Loucy (cell line): ENCODE data around the gene FDXR.

Source experiments
- H2AFZ ChIP-seq: fragments of 200-600 bp; sonication (generic); 2 replicates; pipeline ENCODE4 v1.6.0; 2016; ENCODE audit warnings: antibody characterized with exemption, mild to moderate bottlenecking, low read length, moderate library complexity
- H3F3A ChIP-seq: fragments of 200-600 bp; 2 replicates; pipeline ENCODE4 v1.6.0; 2016; ENCODE audit warnings: antibody characterized with exemption, low read depth, mild to moderate bottlenecking
- H3K27me3 ChIP-seq: fragments of 200-600 bp; sonication (generic); 2 replicates; pipeline ENCODE4 v1.6.1; 2014; ENCODE audit warnings: low read length, mild to moderate bottlenecking; ENCODE audit not compliant: insufficient read depth, poor library complexity, severe bottlenecking
- H3K36me3 ChIP-seq: fragments of 200-600 bp; sonication (generic); 2 replicates; pipeline ENCODE4 v1.6.1; 2016; ENCODE audit warnings: low read length; ENCODE audit not compliant: insufficient read depth
- H3K4me1 ChIP-seq: fragments of 200-600 bp; sonication (generic); 2 replicates; pipeline ENCODE4 v1.5.1; 2014; ENCODE audit warnings: low read length, mild to moderate bottlenecking; ENCODE audit not compliant: insufficient read depth, poor library complexity, severe bottlenecking
- H3K4me2 ChIP-seq: fragments of 200-600 bp; sonication (generic); 2 replicates; pipeline ENCODE4 v1.6.0; 2014; ENCODE audit warnings: antibody characterized with exemption, low read length, low read depth, mild to moderate bottlenecking; ENCODE audit not compliant: poor library complexity, severe bottlenecking
- H3K4me3 ChIP-seq: fragments of 200-600 bp; sonication (generic); 2 replicates; pipeline ENCODE4 v1.5.1; 2014; ENCODE audit warnings: low read length, mild to moderate bottlenecking, mixed read lengths; ENCODE audit not compliant: poor library complexity, severe bottlenecking
- H3K79me2 ChIP-seq: fragments of 200-600 bp; sonication (generic); 2 replicates; pipeline ENCODE4 v1.6.1; 2014; ENCODE audit warnings: low read length; ENCODE audit not compliant: insufficient read depth
- H3K9ac ChIP-seq: fragments of 200-600 bp; sonication (generic); 2 replicates; pipeline ENCODE4 v1.6.0; 2014; ENCODE audit warnings: mild to moderate bottlenecking, low read depth, low read length, moderate library complexity; ENCODE audit not compliant: poor library complexity, severe bottlenecking
- H3K9me2 ChIP-seq: fragments of 200-600 bp; sonication (generic); replicated peaks from 2 replicates; pipeline ENCODE4 v1.6.1; 2016; ENCODE audit warnings: low read depth, low read length, mixed read lengths
- H3K9me3 ChIP-seq: fragments of 200-600 bp; sonication (generic); 2 replicates; pipeline ENCODE4 v1.6.1; 2014; ENCODE audit warnings: mild to moderate bottlenecking, antibody characterized with exemption, low read length, low read depth; ENCODE audit not compliant: insufficient read depth
- H4K20me1 ChIP-seq: fragments of 200-600 bp; sonication (generic); 2 replicates; pipeline ENCODE4 v1.6.0; 2014; ENCODE audit warnings: antibody characterized with exemption, low read length, mild to moderate bottlenecking; ENCODE audit not compliant: insufficient read depth, poor library complexity, severe bottlenecking
- CTCF ChIP-seq: fragments of 200-600 bp; sonication (generic); conservative IDR thresholded peaks from 2 replicates; pipeline ENCODE4 v1.5.1; 2014; ENCODE audit warnings: mild to moderate bottlenecking, antibody characterized with exemption, low read length
- EZH2phosphoT487 ChIP-seq: fragments of 200-600 bp; IDR thresholded peaks from 2 replicates; pipeline ENCODE4 v1.6.1; 2018; ENCODE audit warnings: antibody characterized with exemption, mild to moderate bottlenecking, moderate library complexity, borderline replicate concordance

The FDXR gene

GRCh38 chr17:74850310-74850709, 22.5 kb downstream of the FDXR start:
- Histone ChIP-seq H2AFZ (no peak overlapping the region), H3K36me3 (no peaks in the 10 kb centered on the region), H3K27me3 (no peaks in the 10 kb centered on the region), H3K4me1 (no peaks in the 10 kb centered on the region), H3K9me2 (no peaks in the 10 kb centered on the region), H4K20me1 (no peaks in the 10 kb centered on the region), H3K9me3 (no peaks in the 10 kb centered on the region), H3K79me2 (no peaks in the 10 kb centered on the region), H3K9ac (no peak overlapping the region), H3K4me2 (no peak overlapping the region), H3K4me3 (no peak overlapping the region), H3F3A (no peaks in the 10 kb centered on the region)
- TF ChIP-seq CTCF, result no peak
- TF ChIP-seq EZH2phosphoT487, result no peak

- TF ChIP-seq CTCF, result no peak
- Histone ChIP-seq H4K20me1 (no peaks in the 10 kb centered on the region), H3K27me3 (no peaks in the 10 kb centered on the region)
Measured at GRCh38 chr17:74848656-74849399, 24.0 kb downstream of the FDXR start.

GRCh38 chr17:74846621-74847020, 26.2 kb downstream of the FDXR start:
- Histone ChIP-seq H2AFZ (no peak overlapping the region), H3K4me2 (no peak overlapping the region), H4K20me1 (no peaks in the 10 kb centered on the region), H3K4me1 (no peaks in the 10 kb centered on the region), H3K4me3 (no peak overlapping the region), H3F3A (no peaks in the 10 kb centered on the region), H3K36me3 (no peaks in the 10 kb centered on the region), H3K27me3 (no peaks in the 10 kb centered on the region), H3K9me3 (no peaks in the 10 kb centered on the region), H3K9ac (no peak overlapping the region), H3K79me2 (no peaks in the 10 kb centered on the region), H3K9me2 (no peaks in the 10 kb centered on the region)
- TF ChIP-seq EZH2phosphoT487, result no peak
- no peak for TF ChIP-seq CTCF

More at GRCh38 chr17:74848656-74849399, 24.0 kb downstream of the FDXR start:
- Histone ChIP-seq H3K4me2 (no peak overlapping the region), H3K36me3 (no peaks in the 10 kb centered on the region), H3K9me3 (no peaks in the 10 kb centered on the region), H3F3A (no peaks in the 10 kb centered on the region), H3K4me1 (no peaks in the 10 kb centered on the region), H3K4me3 (no peak overlapping the region), H3K9me2 (no peaks in the 10 kb centered on the region), H3K9ac (no peak overlapping the region), H3K79me2 (no peaks in the 10 kb centered on the region), H2AFZ (no peak overlapping the region)
